ENCODE results near the gene PSMC3IP.

Gene PSMC3IP

GRCh38 chr17:42531455-42532354 is 45.8 kb downstream of the PSMC3IP start:
- H3K36me3 ChIP-seq: no peaks in the 10 kb centered on the region
- peak overlapping the region; percentile 50 for H3K27ac ChIP-seq
- peak overlapping the region; percentile 53 to 59 for H3K4me3 ChIP-seq (ENCODE audit: low read depth in 1 of 2, low read length in 1 of 2)
- H3K9me3 ChIP-seq: no peaks in the 10 kb centered on the region
- H3K4me1 ChIP-seq (ENCODE audit: control insufficient read depth in 1 of 2, insufficient read depth in 1 of 2, low read depth in 1 of 2, low read length in 1 of 2): peaks cover 39 to 50% of the 10 kb centered on the region in 2 experiments
- H3K27me3 ChIP-seq: no peaks in the 10 kb centered on the region
- TF ChIP-seq CTCF (IDR thresholded peaks at IDR 0.05): peak; percentile 56

GRCh38 chr17:42530952-42531454 is 46.5 kb downstream of the PSMC3IP start:
- Histone ChIP-seq H3K27ac (no peak overlapping the region), H3K36me3 (no peaks in the 10 kb centered on the region), H3K27me3 (no peaks in the 10 kb centered on the region), H3K9me3 (no peaks in the 10 kb centered on the region), H3K4me1 (ENCODE audit: control insufficient read depth in 1 of 2, insufficient read depth in 1 of 2, low read depth in 1 of 2, low read length in 1 of 2) (peaks cover 37 to 48% of the 10 kb centered on the region in 2 experiments), H3K4me3 (ENCODE audit: low read depth in 1 of 2, low read length in 1 of 2) (no peak overlapping the region)
- TF ChIP-seq CTCF (IDR thresholded peaks at IDR 0.05): no peak

GRCh38 chr17:42529061-42529460 is 48.5 kb downstream of the PSMC3IP start:
- no peak overlapping the region for H3K27ac ChIP-seq
- no peaks in the 10 kb centered on the region for H3K27me3 ChIP-seq
- TF ChIP-seq CTCF (IDR thresholded peaks at IDR 0.05): no peak
- H3K4me1 ChIP-seq (ENCODE audit: control insufficient read depth in 1 of 2, insufficient read depth in 1 of 2, low read depth in 1 of 2, low read length in 1 of 2): peaks cover 31 to 39% of the 10 kb centered on the region in 2 experiments
- H3K9me3 ChIP-seq: no peaks in the 10 kb centered on the region
- H3K36me3 ChIP-seq: no peaks in the 10 kb centered on the region
- H3K4me3 ChIP-seq (ENCODE audit: low read depth in 1 of 2, low read length in 1 of 2): no peak overlapping the region

- Histone ChIP-seq H3K27me3 (no peaks in the 10 kb centered on the region), H3K36me3 (peaks cover 9% of the 10 kb centered on the region), H3K4me1 (ENCODE audit: control insufficient read depth in 1 of 2, insufficient read depth in 1 of 2, low read depth in 1 of 2, low read length in 1 of 2) (peaks cover 31 to 39% of the 10 kb centered on the region in 2 experiments), H3K4me3 (ENCODE audit: low read depth in 1 of 2, low read length in 1 of 2) (no peak overlapping the region), H3K9me3 (no peaks in the 10 kb centered on the region), H3K27ac (no peak overlapping the region)
- no peak for TF ChIP-seq CTCF (IDR thresholded peaks at IDR 0.05)
These were observed 49.6 kb downstream of the PSMC3IP start for GRCh38 chr17:42527932-42528331.

GRCh38 chr17:42526031-42526444 is 51.5 kb downstream of the PSMC3IP start:
- no peak for TF ChIP-seq CTCF (IDR thresholded peaks at IDR 0.05)
- Histone ChIP-seq H3K9me3 (no peaks in the 10 kb centered on the region), H3K4me3 (ENCODE audit: low read depth in 1 of 2, low read length in 1 of 2) (no peak overlapping the region), H3K4me1 (ENCODE audit: control insufficient read depth in 1 of 2, insufficient read depth in 1 of 2, low read depth in 1 of 2, low read length in 1 of 2) (peaks cover 22 to 33% of the 10 kb centered on the region in 2 experiments), H3K36me3 (peaks cover 28% of the 10 kb centered on the region), H3K27ac (no peak overlapping the region), H3K27me3 (no peaks in the 10 kb centered on the region)
